IPS-NIHi11 (cell line): ENCODE measurements around the gene FCHSD2.
"Not testable (repeated sequence)": the region's sequence is repeated elsewhere in the genome, so short reads cannot be mapped to it uniquely, and the experiment has no call there.

ENCODE experiments used
- DNase-seq: peaks from one replicate; pipeline ENCODE4 v3.0.0; 2012; ENCODE audit warnings: mixed read lengths, low spot score

The FCHSD2 gene

GRCh38 chr11:73121692-73122091 is 20.4 kb downstream of the FCHSD2 start:
- no peak for DNase-seq

- no peak for DNase-seq
Measured at GRCh38 chr11:73117071-73117470, 25.0 kb downstream of the FCHSD2 start.

- no peak for DNase-seq
Measured at GRCh38 chr11:73116636-73117035, 25.5 kb downstream of the FCHSD2 start.

- DNase-seq = no peak
Measured at GRCh38 chr11:73114835-73115220, 27.3 kb downstream of the FCHSD2 start.

GRCh38 chr11:73114110-73114834 is 27.8 kb downstream of the FCHSD2 start:
- DNase-seq = no peak

- no peak for DNase-seq
Measured at GRCh38 chr11:73113426-73113825, 28.7 kb downstream of the FCHSD2 start.

GRCh38 chr11:73107597-73107996 is 34.5 kb downstream of the FCHSD2 start:
- no peak for DNase-seq

- no peak for DNase-seq
Measured at GRCh38 chr11:73106347-73106746, 35.8 kb downstream of the FCHSD2 start.

GRCh38 chr11:73100578-73100977 is 41.5 kb downstream of the FCHSD2 start:
- no peak for DNase-seq

- peak; percentile 5 for DNase-seq
Measured at GRCh38 chr11:73099512-73100266, 42.4 kb downstream of the FCHSD2 start.

- no peak for DNase-seq
Measured at GRCh38 chr11:73095613-73096012, 46.5 kb downstream of the FCHSD2 start.

GRCh38 chr11:73091521-73092305 is 50.4 kb downstream of the FCHSD2 start:
- DNase-seq = no peak

- no peak for DNase-seq
Measured at GRCh38 chr11:73087730-73088129, 54.4 kb downstream of the FCHSD2 start.

GRCh38 chr11:73085189-73085875 is 56.8 kb downstream of the FCHSD2 start:
- no peak for DNase-seq

- no peak for DNase-seq
Measured at GRCh38 chr11:73078631-73079030, 63.5 kb downstream of the FCHSD2 start.

- DNase-seq = no peak
Measured at GRCh38 chr11:73077454-73077853, 64.7 kb downstream of the FCHSD2 start.

GRCh38 chr11:73074319-73074718 is 67.8 kb downstream of the FCHSD2 start:
- no peak for DNase-seq

- no peak for DNase-seq
Measured at GRCh38 chr11:73072935-73073481, 69.1 kb downstream of the FCHSD2 start.

- DNase-seq = no peak
Measured at GRCh38 chr11:73070653-73071052, 71.5 kb downstream of the FCHSD2 start.

GRCh38 chr11:73061857-73062424 is 80.2 kb downstream of the FCHSD2 start:
- DNase-seq = not testable (repeated sequence)

- not testable (repeated sequence) for DNase-seq
Measured at GRCh38 chr11:73061434-73061833, 80.7 kb downstream of the FCHSD2 start.
